ENCODE data around the gene RFX8. TPM values are rescaled to one million over a fixed set of nuclear protein-coding genes. Genes with fewer than 3 reads are reported as not detected.

RFX8 gene
- total RNA-seq, 4 donors from 2014 or later = 1.4 to 6.9 (median 3.9) TPM

GRCh38 chr2:101401326-101401665 is 73.6 kb downstream of the RFX8 start:
- WGBS, 2 donors = 83 to 85% methylated on average over 8 of the region's 8 CpGs
- DNase-seq (ENCODE audit: low spot score in 2 of 2) = no peak

DNA sequence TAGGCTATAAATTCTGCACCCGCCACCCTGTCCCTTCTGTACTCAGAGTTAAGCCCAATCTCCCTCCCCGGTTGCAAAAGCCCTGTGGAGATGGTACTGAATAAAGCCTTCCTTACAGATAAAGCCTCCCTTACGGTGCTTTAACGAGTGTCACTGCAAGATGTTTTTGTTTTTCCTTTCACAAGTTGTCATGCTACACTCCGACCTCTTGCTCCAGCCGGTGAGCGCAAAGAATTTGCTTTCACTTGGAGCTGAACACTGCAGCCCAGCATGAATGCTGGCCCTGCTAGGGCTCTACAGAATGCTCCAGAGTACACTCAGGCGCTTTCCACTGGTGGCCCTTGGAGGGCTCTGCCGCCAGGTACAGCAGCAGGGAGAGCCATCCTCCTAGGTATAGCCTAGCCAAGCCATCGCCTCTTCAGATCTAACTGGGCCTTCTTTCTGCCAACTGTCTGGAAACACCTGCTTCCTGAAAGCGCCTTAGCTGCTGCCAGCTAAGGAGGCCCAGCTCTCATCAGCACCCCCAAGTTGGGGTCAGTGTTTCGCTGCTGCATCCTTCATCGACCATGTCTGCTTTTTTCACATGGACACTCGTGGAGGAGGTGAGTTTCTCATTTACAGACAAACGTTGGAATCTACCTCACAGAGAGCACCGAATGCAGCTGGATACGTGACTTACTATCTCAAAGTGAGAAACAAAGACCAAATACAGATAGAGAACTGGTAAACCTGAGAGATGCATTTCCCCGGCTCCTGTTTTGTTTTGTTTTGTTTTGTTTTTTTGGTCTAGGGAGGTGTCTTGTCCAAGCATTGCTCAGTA is 74.2 kb downstream of the RFX8 start:
- Histone ChIP-seq H3K9me3 (no peaks in the 10 kb centered on the region), H3K36me3 (no peaks in the 10 kb centered on the region), H3K27me3 (no peaks in the 10 kb centered on the region), H3K4me3 (no peak overlapping the region), H3K4me1 (no peaks in the 10 kb centered on the region), H3K27ac (no peak overlapping the region)
- no peak for DNase-seq (ENCODE audit: low spot score in 2 of 2)
- TF ChIP-seq EP300 (IDR thresholded peaks at IDR 0.05) (no peak), CTCF (IDR thresholded peaks at IDR 0.05) (no peak), POLR2A (IDR thresholded peaks at IDR 0.05) (no peak)
- WGBS, 2 donors = 65 to 74% methylated on average over 18 of the region's 18 CpGs

More at GRCh38 chr2:101401326-101401665, 73.6 kb downstream of the RFX8 start:
- Histone ChIP-seq H3K27ac (no peak overlapping the region), H3K36me3 (no peaks in the 10 kb centered on the region), H3K4me3 (no peak overlapping the region), H3K9me3 (no peaks in the 10 kb centered on the region), H3K27me3 (no peaks in the 10 kb centered on the region), H3K4me1 (no peaks in the 10 kb centered on the region)
- TF ChIP-seq POLR2A (IDR thresholded peaks at IDR 0.05) (no peak), CTCF (IDR thresholded peaks at IDR 0.05) (no peak)

DNA sequence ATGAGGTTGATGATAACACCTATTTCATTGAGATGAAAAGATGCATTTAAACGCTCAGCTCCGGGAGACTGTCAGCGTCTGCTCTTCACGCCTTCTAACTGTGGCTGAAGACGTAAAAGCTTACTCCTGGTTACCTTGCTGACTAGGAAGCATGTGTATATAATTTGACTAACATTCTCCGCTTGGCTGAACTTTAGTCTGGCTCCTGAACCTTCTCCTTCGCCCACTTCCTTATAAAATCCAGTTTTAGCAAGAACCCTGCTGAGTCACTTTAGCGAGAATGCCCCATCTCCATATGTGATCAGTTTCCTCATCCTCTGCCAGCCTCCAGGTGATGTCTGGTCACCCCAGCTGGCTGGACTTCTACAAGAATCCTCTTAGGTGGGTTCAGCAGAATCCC is 74.9 kb downstream of the RFX8 start:
- no peaks in the 10 kb centered on the region for H3K27me3 ChIP-seq
- no peaks in the 10 kb centered on the region for H3K4me1 ChIP-seq
- no peak overlapping the region for H3K4me3 ChIP-seq
- TF ChIP-seq POLR2A (IDR thresholded peaks at IDR 0.05) (no peak), CTCF (IDR thresholded peaks at IDR 0.05) (no peak), EP300 (IDR thresholded peaks at IDR 0.05) (no peak)
- DNase-seq (ENCODE audit: low spot score in 2 of 2) = no peak
- H3K27ac ChIP-seq = no peak overlapping the region
- no peaks in the 10 kb centered on the region for H3K36me3 ChIP-seq
- WGBS, 2 donors = 78 to 84% methylated on average over 8 of the region's 8 CpGs
- no peaks in the 10 kb centered on the region for H3K9me3 ChIP-seq

- H3K36me3 ChIP-seq = no peaks in the 10 kb centered on the region
- DNase-seq (ENCODE audit: low spot score in 2 of 2) = no peak
- no peak overlapping the region for H3K4me3 ChIP-seq
- TF ChIP-seq EP300 (IDR thresholded peaks at IDR 0.05) (no peak), POLR2A (IDR thresholded peaks at IDR 0.05) (no peak), CTCF (IDR thresholded peaks at IDR 0.05) (no peak)
- no peak overlapping the region for H3K27ac ChIP-seq
- 71 to 78% methylated on average over 11 of the region's 11 CpGs for WGBS, 2 donors
- H3K9me3 ChIP-seq = no peaks in the 10 kb centered on the region
- H3K27me3 ChIP-seq = no peaks in the 10 kb centered on the region
- H3K4me1 ChIP-seq = no peaks in the 10 kb centered on the region
These were observed 75.7 kb downstream of the RFX8 start for GRCh38 chr2:101399021-101399799.

Measured in tibial nerve (tissue), 4 donors.